HEK293 (cell line): ENCODE results near the gene LRFN3.
A peak's percentile ranks its signal among the peaks of the same experiment; 100 is the strongest.

Source experiments
- CTCF ChIP-seq: fragments of 450-650 bp; formaldehyde crosslinking; IDR thresholded peaks from 2 replicates; pipeline ENCODE4 v1.5.1; 2016; ENCODE audit warnings: missing biosample characterization, missing genetic modification characterization
- HOXA7 ChIP-seq: sonication (generic); formaldehyde crosslinking; IDR thresholded peaks from 2 replicates; pipeline ENCODE4 v1.8.1; 2022; ENCODE audit warnings: missing genetic modification reagents, borderline replicate concordance
- YY1 ChIP-seq: fragments of 450-650 bp; formaldehyde crosslinking; IDR thresholded peaks from 2 replicates; pipeline ENCODE4 v1.5.1; 2018; ENCODE audit warnings: missing biosample characterization, missing genetic modification characterization
- ZBTB8A ChIP-seq: fragments of 450-650 bp; formaldehyde crosslinking; IDR thresholded peaks from 2 replicates; pipeline ENCODE4 v1.5.1; 2016; ENCODE audit warnings: missing biosample characterization, missing genetic modification characterization
- ZNF121 ChIP-seq: fragments of 450-650 bp; formaldehyde crosslinking; IDR thresholded peaks from 2 replicates; pipeline ENCODE4 v1.5.1; 2016; ENCODE audit warnings: missing biosample characterization, missing genetic modification characterization
- ZNF768 ChIP-seq: fragments of 450-650 bp; formaldehyde crosslinking; IDR thresholded peaks from 2 replicates; pipeline ENCODE4 v1.5.1; 2018; ENCODE audit warnings: missing biosample characterization, mild to moderate bottlenecking, missing genetic modification characterization
- ZNF791 ChIP-seq: fragments of 450-650 bp; formaldehyde crosslinking; IDR thresholded peaks from 2 replicates; pipeline ENCODE4 v1.5.1; 2016; ENCODE audit warnings: missing biosample characterization, missing genetic modification characterization
- TF ChIP-seq, protein P1 (sequence below): fragments of 450-650 bp; formaldehyde crosslinking; IDR thresholded peaks from 2 replicates; pipeline ENCODE4 v1.5.1; 2016; ENCODE audit warnings: missing biosample characterization, missing genetic modification characterization

DNA sequence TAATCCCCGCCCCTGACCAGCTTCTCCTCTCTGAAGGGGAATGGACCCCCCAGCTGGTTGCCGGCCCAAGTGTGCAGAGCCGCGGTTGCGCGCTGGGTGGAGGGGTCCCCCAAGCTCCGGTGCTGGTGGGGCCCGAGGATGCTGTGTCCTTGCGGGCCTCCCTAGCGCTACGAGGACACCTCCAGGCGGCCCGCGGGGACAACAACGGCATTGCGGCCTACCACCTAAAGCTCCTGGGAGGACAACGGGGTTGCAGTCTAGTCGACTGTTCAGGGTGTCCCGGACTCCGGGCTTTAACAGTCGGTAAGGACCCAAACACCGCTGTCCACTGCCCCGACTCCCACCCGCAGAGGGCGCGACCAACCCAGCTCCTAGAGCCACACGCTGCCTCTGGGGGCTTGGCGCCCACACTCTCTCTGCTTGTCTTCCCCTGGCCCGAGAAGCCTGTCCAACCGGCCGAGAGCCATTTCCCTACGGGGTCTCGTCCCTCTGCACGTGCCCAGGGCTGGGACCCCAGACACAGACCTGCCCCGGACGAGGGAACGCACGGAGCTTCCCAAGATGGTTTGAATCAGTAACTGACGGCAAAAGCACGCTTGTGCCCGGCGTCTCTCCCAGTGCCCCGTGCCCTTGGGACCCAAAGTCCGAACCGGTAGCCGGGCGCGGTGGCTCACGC is 57.9 kb downstream of the LRFN3 start:
- TF ChIP-seq ZNF121 (tag by site-specific recombination) (no peak), ZNF768 (tag by site-specific recombination) (no peak), CTCF (tag by site-specific recombination) (0 out of 2 replicates have a peak, but pooled peaks have one; percentile 18), YY1 (no peak), ZBTB8A (no peak), HOXA7 (CRISPR knock-in tag) (no peak), ZNF791 (no peak)
- TF ChIP-seq, protein P1, sequence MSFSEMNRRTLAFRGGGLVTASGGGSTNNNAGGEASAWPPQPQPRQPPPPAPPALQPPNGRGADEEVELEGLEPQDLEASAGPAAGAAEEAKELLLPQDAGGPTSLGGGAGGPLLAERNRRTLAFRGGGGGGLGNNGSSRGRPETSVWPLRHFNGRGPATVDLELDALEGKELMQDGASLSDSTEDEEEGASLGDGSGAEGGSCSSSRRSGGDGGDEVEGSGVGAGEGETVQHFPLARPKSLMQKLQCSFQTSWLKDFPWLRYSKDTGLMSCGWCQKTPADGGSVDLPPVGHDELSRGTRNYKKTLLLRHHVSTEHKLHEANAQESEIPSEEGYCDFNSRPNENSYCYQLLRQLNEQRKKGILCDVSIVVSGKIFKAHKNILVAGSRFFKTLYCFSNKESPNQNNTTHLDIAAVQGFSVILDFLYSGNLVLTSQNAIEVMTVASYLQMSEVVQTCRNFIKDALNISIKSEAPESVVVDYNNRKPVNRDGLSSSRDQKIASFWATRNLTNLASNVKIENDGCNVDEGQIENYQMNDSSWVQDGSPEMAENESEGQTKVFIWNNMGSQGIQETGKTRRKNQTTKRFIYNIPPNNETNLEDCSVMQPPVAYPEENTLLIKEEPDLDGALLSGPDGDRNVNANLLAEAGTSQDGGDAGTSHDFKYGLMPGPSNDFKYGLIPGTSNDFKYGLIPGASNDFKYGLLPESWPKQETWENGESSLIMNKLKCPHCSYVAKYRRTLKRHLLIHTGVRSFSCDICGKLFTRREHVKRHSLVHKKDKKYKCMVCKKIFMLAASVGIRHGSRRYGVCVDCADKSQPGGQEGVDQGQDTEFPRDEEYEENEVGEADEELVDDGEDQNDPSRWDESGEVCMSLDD (tag by site-specific recombination), result peak; percentile 65; the same call in 1 of the 2 replicates
